Neural progenitor cell (in vitro differentiated cells): Measurements from ENCODE around the gene CXCL1. TPM values are rescaled to one million over a fixed set of nuclear protein-coding genes. Genes with fewer than 3 reads are reported as not detected.

Experiments
- DNase-seq: peaks from one replicate; pipeline ENCODE4 v3.0.0-alpha.2; 2016; ENCODE audit warnings: low spot score
- H2AFZ ChIP-seq: fragments of 200-600 bp; sonication (generic); replicated peaks from 2 replicates; pipeline ENCODE4 v1.6.1; 2016; ENCODE audit warnings: antibody characterized with exemption
- H3F3A ChIP-seq: fragments of 200-600 bp; sonication (generic); 2 replicates; pipeline ENCODE4 v1.6.1; 2016; ENCODE audit warnings: antibody characterized with exemption, low read depth
- H3K27ac ChIP-seq: fragments of 200-600 bp; sonication (generic); 2 replicates; pipeline ENCODE4 v1.5.1; 2016; ENCODE audit warnings: mild to moderate bottlenecking
- H3K27me3 ChIP-seq: fragments of 200-600 bp; sonication (generic); 2 replicates; pipeline ENCODE4 v1.6.1; 2016; ENCODE audit warnings: mild to moderate bottlenecking, moderate library complexity
- H3K36me3 ChIP-seq: fragments of 200-600 bp; sonication (generic); 2 replicates; pipeline ENCODE4 v1.5.1; 2016
- H3K4me1 ChIP-seq: fragments of 200-600 bp; sonication (generic); 2 replicates; pipeline ENCODE4 v1.6.1; 2016; ENCODE audit warnings: mixed run types
- H3K4me2 ChIP-seq: fragments of 200-600 bp; sonication (generic); 2 replicates; pipeline ENCODE4 v1.6.1; 2016
- H3K4me3 ChIP-seq: fragments of 200-600 bp; sonication (generic); 2 replicates; pipeline ENCODE4 v1.5.1; 2016
- H3K79me2 ChIP-seq: fragments of 200-600 bp; sonication (generic); 2 replicates; pipeline ENCODE4 v1.6.1; 2016; ENCODE audit warnings: low read depth
- H3K9ac ChIP-seq: fragments of 200-600 bp; sonication (generic); 2 replicates; pipeline ENCODE4 v1.6.1; 2016
- H3K9me3 ChIP-seq: fragments of 200-600 bp; sonication (generic); 2 replicates; pipeline ENCODE4 v1.5.1; 2016; ENCODE audit warnings: low read depth
- H4K20me1 ChIP-seq: fragments of 200-600 bp; sonication (generic); 2 replicates; pipeline ENCODE4 v1.6.1; 2016; ENCODE audit warnings: low read depth
- H3K27ac Mint-ChIP-seq: 3 replicates; pipeline ENCODE4 v1.8.0; 2021; ENCODE audit warnings: mixed read lengths
- H3K27me3 Mint-ChIP-seq: 2 replicates; pipeline ENCODE4 v1.8.0; 2022; ENCODE audit warnings: low read depth, mild to moderate bottlenecking, inconsistent platforms, moderate library complexity, mixed read lengths; ENCODE audit not compliant: insufficient read depth
- H3K36me3 Mint-ChIP-seq: 3 replicates; pipeline ENCODE4 v1.8.0; 2021; ENCODE audit warnings: mixed read lengths
- H3K4me1 Mint-ChIP-seq: 3 replicates; pipeline ENCODE4 v1.8.0; 2021; ENCODE audit warnings: mixed read lengths
- H3K4me3 Mint-ChIP-seq: 3 replicates; pipeline ENCODE4 v1.8.0; 2021; ENCODE audit warnings: mild to moderate bottlenecking, moderate library complexity, mixed read lengths
- H3K9me3 Mint-ChIP-seq: 3 replicates; pipeline ENCODE4 v1.8.0; 2020; ENCODE audit warnings: mixed read lengths
- EZH2 ChIP-seq: fragments of 200-600 bp; sonication (generic); IDR thresholded peaks from 2 replicates; pipeline ENCODE4 v1.6.1; 2017; ENCODE audit warnings: antibody characterized with exemption, mild to moderate bottlenecking, moderate library complexity
- EZH2phosphoT487 ChIP-seq: fragments of 200-600 bp; sonication (generic); IDR thresholded peaks from 2 replicates; pipeline ENCODE4 v1.6.1; 2017; ENCODE audit warnings: antibody characterized with exemption
- total RNA-seq: library from RNA; depleted of rRNA; stranded (reverse); fragments of >200 nt; gene quantifications from 2 replicates; pipeline ENCODE4 v1.2.3, GENCODE V29; 2015; ENCODE audit warnings: low replicate concordance
- TF ChIP-seq, protein P1 (sequence below): fragments of 200-600 bp; sonication (generic); IDR thresholded peaks from 2 replicates; pipeline ENCODE4 v1.5.1; 2017; ENCODE audit warnings: antibody characterized with exemption, mild to moderate bottlenecking

Gene CXCL1
- total RNA-seq, 1 donor from 2014 or later, result not detected

DNA sequence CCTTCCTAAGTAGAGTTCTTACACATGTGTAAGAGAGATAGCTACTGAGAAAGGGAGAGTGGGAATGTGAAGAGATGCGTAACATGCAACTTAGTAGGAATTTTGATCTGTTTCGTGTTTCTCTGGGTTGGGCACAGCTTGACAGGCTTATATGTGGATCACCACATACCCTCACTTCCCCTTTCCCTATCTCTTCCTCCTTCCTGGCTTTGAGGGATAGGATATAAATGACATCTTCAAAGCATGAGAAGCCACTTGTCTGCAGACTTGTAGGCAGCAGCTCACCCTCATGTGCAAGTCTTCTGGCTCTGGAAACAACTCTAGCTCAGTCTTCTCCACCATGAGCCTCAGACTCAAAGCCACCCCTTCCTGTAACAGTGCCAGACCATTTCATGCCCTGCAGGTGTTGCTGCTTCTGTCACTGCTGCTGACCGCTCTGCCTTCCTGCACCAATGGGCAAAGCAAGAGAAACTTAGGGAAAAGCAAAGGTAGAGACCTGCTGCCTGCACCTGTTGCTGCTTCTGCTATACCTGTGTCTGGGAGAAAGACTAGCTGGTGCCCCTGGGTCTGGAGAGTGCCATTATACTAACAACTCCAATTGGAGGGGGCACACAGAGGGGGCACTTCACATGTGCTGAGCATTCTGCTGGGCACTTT is 21.5 kb upstream of the CXCL1 start:
- H3K79me2 ChIP-seq, result no peaks in the 10 kb centered on the region
- H3K4me1 ChIP-seq, result no peaks in the 10 kb centered on the region
- TF ChIP-seq, protein P1, sequence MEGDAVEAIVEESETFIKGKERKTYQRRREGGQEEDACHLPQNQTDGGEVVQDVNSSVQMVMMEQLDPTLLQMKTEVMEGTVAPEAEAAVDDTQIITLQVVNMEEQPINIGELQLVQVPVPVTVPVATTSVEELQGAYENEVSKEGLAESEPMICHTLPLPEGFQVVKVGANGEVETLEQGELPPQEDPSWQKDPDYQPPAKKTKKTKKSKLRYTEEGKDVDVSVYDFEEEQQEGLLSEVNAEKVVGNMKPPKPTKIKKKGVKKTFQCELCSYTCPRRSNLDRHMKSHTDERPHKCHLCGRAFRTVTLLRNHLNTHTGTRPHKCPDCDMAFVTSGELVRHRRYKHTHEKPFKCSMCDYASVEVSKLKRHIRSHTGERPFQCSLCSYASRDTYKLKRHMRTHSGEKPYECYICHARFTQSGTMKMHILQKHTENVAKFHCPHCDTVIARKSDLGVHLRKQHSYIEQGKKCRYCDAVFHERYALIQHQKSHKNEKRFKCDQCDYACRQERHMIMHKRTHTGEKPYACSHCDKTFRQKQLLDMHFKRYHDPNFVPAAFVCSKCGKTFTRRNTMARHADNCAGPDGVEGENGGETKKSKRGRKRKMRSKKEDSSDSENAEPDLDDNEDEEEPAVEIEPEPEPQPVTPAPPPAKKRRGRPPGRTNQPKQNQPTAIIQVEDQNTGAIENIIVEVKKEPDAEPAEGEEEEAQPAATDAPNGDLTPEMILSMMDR, result no peak
- TF ChIP-seq EZH2phosphoT487 (no peak), EZH2 (no peak)
- Mint-ChIP-seq H3K27ac (no peak overlapping the region), H3K4me1 (peaks cover 4% of the 10 kb centered on the region), H3K4me3 (no peak overlapping the region), H3K9me3 (no peaks in the 10 kb centered on the region), H3K27me3 (peaks cover 3% of the 10 kb centered on the region), H3K36me3 (no peaks in the 10 kb centered on the region)
- no peaks in the 10 kb centered on the region for H3K9me3 ChIP-seq
- H3K27me3 ChIP-seq, result peaks cover 5% of the 10 kb centered on the region
- H3F3A ChIP-seq, result no peaks in the 10 kb centered on the region
- no peak overlapping the region for H3K9ac ChIP-seq
- no peaks in the 10 kb centered on the region for H3K36me3 ChIP-seq
- no peak overlapping the region for H2AFZ ChIP-seq
- H3K4me3 ChIP-seq, result no peak overlapping the region
- H4K20me1 ChIP-seq, result no peaks in the 10 kb centered on the region
- DNase-seq, result no peak
- H3K4me2 ChIP-seq, result no peak overlapping the region
- H3K27ac ChIP-seq, result no peak overlapping the region

DNA sequence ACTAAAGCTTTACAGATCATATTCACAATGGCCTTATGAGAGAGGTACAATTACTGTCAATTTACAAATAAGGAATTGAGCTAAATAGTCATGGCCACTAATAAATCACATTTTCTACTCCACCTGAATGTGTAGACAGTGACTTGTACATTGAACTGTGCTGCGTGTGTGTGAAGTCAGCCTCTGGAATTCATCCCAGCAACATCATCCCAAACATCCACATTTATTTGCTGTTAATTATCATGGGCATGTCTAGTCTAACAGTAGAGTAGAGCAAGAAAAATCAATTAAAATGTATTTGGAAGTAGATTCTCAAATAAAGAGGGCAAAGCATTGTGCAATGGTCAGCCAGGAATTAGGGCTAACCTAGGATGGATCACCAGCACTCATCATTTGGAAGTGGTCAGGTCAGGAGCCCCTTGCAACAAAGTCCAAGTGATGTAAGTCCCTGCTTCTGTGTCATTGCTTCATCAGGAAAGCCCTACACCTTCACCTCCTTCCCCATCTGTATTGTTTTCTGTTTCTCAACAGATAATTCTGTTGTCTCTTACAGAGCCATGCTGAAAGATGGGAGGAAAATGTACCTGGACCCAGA is 20.9 kb upstream of the CXCL1 start:
- no peaks in the 10 kb centered on the region for H3K4me1 ChIP-seq
- H3F3A ChIP-seq, result no peaks in the 10 kb centered on the region
- Mint-ChIP-seq H3K36me3 (no peaks in the 10 kb centered on the region), H3K9me3 (no peaks in the 10 kb centered on the region), H3K27me3 (peaks cover 3% of the 10 kb centered on the region), H3K4me1 (peaks cover 4% of the 10 kb centered on the region), H3K4me3 (no peak overlapping the region), H3K27ac (no peak overlapping the region)
- no peaks in the 10 kb centered on the region for H3K79me2 ChIP-seq
- no peak for DNase-seq
- H3K36me3 ChIP-seq, result no peaks in the 10 kb centered on the region
- H3K9me3 ChIP-seq, result no peaks in the 10 kb centered on the region
- no peak overlapping the region for H2AFZ ChIP-seq
- H4K20me1 ChIP-seq, result no peaks in the 10 kb centered on the region
- H3K4me3 ChIP-seq, result no peak overlapping the region
- no peak overlapping the region for H3K9ac ChIP-seq
- no peak overlapping the region for H3K27ac ChIP-seq
- TF ChIP-seq, protein P1, result no peak
- TF ChIP-seq EZH2, result no peak
- TF ChIP-seq EZH2phosphoT487, result no peak
- peaks cover 12% of the 10 kb centered on the region for H3K27me3 ChIP-seq
- H3K4me2 ChIP-seq, result no peak overlapping the region

GRCh38 chr4:73850261-73850970 is 18.8 kb upstream of the CXCL1 start:
- Mint-ChIP-seq H3K27ac (no peak overlapping the region), H3K4me1 (no peaks in the 10 kb centered on the region), H3K9me3 (no peaks in the 10 kb centered on the region), H3K27me3 (peaks cover 3% of the 10 kb centered on the region), H3K4me3 (no peak overlapping the region), H3K36me3 (no peaks in the 10 kb centered on the region)
- Histone ChIP-seq H3K4me1 (no peaks in the 10 kb centered on the region), H3K36me3 (no peaks in the 10 kb centered on the region), H2AFZ (no peak overlapping the region), H3K4me2 (no peak overlapping the region), H3K27me3 (peaks cover 26% of the 10 kb centered on the region), H3K9me3 (no peaks in the 10 kb centered on the region), H4K20me1 (no peaks in the 10 kb centered on the region), H3F3A (no peaks in the 10 kb centered on the region), H3K9ac (no peak overlapping the region), H3K4me3 (no peak overlapping the region), H3K79me2 (no peaks in the 10 kb centered on the region), H3K27ac (no peak overlapping the region)
- no peak for DNase-seq
- TF ChIP-seq EZH2phosphoT487 (no peak), EZH2 (no peak)
- TF ChIP-seq, protein P1, result no peak
